NCI-H2171 (cell line): ENCODE data around the gene TENM4.

Experiments used
- DNase-seq: peaks from one replicate; lab custom pipeline; 2025; lab: John Stamatoyannopoulos, UW

TENM4 gene

DNA sequence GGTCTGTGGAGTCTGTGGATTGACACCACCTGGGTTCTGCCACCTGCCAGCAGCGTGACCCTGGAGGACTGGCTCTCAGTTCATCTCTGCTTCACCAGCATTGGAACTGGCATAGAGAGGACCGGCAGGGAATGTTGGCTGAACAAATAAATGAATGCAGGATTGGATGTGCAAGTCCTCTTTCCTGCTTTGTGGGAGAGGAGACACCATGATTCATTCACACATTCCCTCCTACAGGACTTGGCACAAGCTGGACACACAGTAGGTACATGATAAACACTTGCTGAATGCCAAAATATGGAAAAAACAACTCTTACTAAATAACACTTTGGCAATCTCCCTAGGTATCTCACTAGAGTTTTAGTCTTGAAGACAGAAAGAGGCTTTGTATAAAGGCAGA, 749.6 kb downstream of the TENM4 start:
- no peak for DNase-seq

DNA sequence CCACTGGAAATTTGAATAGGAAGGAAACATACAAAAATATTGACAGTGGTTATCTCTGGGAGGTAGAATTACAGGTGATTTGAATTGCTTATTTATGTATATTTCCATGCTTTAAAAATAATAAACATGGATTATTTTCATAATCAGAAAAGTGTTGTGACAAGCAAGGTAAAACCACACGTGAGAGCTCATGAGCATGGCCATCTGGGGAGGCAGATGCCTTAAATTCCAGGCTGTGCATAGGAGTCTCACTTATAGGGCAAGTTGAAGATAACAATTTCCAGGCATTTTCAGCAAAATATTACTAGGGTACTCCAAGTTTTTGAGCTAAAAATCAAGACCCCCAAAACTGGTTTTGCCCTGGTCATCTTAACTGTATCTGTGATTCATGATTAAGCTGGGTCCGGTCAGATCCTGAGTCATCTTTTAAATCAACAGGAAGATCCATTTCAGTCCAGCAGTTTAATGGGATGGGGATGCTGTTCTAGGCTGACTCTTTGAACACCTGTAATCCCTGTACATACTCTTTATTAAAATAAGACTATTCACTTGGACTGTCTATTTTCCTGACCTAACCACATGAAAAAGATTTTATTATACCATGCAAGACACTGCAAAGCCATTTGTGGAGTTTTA, 750.4 kb downstream of the TENM4 start:
- no peak for DNase-seq

DNA sequence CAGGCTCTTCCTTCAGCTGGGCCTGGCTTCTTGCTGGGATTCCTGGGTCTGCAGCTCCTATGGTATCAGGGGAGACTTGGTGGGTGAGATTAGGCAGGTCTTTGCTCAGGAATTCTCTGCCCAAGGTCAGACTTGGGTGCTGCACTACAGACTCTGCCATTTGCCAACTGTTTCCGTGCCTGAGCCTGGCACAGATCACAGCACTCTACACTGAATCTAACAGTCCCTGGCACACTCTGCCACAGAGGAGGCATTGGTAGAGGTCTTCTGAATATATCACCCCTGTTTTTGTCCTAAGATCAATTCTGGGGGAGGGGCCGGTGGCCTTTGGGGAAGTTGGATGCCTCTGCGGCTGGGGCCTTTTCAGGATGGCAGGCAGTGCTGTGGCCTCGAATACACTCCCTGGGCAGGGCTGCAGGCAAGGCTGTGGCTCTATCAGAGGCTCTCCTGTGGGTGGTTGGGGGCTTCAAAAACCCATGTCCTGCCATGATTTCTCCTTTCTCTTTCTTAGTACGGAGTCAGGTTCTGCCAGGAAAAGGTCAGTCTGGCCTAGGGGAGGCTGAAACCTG, 751.2 kb downstream of the TENM4 start:
- DNase-seq, result no peak

DNA sequence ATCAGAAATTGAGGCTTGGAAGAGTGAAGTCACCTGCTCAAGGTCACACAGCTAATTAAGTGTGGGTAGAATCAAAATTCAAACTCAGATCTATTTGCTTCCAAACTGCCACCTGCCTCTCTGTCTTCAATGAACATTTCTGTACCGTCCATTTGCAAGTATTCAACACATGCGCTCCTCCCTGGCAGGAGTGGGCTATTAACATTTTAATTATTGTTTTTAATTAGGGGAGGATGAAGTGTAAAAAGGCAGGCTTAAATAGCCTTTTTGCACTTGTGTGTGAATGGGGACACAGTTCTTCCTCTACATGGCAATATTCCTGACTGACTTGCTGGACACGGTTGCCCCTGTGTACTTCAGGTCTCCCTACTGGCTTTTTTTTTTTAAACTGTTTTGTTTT, 751.7 kb downstream of the TENM4 start:
- DNase-seq, result no peak

DNA sequence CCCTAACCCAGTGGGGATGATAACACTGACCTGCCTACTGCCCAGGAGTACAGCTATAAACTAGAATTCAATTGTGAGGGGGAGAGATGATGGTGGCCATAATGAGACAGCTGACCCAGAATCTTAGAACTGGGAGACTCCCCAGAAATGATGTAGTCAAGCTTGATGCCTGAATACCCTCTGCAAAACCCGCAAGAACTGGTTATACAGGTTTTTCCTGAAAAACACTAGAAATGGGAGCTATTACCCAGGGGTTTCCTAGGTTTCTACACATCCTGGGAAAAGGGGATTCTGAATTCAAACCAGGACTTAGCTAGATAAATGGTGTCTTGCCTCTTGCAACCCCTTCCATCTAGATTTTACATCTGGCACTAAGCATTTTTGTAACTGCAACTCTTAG, 752.4 kb downstream of the TENM4 start:
- DNase-seq, result no peak

DNA sequence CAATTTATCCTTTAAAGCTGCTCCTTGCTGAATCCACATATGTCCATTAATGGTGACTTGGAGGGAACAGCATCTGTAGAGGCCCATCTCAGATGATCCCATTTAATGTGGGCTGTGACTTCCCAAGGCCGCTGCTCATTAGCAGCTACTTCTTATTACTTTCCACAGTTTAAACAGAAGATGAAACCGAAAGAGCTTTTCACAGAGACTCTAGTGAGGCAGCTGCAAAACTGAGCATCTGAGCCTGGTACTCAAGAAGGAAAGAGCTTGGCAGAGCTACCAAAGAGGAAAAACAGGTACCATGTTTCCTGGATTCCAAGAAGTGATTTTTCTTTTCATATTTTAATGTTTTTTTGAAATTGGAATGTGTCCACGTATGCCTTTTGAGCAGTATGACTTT, 755.7 kb downstream of the TENM4 start:
- no peak for DNase-seq

DNA sequence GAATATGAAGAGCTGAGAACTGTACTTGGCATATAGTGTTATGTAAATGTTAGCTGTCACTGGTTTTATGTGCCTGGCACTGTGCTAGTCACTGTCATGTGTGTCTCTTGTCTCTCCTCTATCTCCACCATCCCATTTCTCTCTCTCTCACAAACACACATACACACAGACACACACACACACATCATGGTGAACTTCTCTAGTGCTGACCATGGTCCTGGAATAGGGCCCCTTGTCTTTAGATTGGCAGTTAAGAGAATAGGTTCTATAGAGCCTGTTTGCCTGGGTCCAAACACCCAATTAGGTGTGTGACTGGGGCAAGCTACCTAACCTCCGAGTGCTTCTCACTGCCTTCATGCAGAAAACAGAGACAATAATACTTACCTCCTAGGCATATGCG, 756.5 kb downstream of the TENM4 start:
- DNase-seq, result no peak

DNA sequence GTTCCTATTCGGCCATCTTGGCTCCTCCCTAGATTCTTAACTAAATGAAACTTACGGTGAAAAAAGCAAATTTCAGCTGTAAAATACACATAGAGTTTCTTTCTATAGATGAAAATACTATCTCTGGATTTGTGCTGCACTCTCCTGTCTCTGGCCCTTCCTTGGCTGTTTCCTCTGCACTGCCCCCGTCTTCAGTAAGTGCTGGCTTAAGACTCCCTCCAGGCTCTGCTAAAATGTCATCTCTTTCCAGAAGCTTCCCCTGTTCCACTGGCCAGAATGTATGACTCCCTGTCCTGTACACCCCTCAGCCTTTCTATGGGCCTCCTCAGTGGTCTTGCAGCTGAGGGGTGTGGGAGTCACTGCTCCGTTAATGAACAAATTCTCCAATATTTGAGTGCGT, 757.1 kb downstream of the TENM4 start:
- DNase-seq, result no peak

DNA sequence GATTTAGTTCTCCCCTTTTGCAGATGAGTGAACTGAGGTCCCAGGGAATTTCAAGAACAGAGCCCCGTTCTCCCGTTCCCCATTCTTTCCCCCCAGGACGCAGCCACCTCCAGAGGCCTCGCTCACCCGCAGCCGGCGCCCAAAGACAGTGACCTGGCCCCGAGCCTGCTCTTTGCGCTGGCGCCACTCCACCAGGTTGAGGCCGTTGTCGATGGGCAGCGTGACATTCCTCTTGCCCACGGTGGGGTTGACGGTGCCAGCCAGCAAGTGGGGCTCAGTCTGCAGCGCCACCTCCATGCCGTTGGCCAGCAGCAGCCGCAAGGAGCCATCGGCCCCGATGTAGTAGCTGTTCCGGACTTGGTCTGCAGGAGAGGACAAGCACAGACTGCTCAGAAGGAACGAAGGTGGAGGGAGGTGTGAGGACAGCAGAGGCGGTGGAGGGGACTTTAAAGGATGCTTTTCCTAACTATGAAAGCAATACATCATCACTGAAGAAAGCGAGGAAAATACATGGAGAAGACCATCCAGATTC, 764.7 kb downstream of the TENM4 start:
- no peak for DNase-seq

DNA sequence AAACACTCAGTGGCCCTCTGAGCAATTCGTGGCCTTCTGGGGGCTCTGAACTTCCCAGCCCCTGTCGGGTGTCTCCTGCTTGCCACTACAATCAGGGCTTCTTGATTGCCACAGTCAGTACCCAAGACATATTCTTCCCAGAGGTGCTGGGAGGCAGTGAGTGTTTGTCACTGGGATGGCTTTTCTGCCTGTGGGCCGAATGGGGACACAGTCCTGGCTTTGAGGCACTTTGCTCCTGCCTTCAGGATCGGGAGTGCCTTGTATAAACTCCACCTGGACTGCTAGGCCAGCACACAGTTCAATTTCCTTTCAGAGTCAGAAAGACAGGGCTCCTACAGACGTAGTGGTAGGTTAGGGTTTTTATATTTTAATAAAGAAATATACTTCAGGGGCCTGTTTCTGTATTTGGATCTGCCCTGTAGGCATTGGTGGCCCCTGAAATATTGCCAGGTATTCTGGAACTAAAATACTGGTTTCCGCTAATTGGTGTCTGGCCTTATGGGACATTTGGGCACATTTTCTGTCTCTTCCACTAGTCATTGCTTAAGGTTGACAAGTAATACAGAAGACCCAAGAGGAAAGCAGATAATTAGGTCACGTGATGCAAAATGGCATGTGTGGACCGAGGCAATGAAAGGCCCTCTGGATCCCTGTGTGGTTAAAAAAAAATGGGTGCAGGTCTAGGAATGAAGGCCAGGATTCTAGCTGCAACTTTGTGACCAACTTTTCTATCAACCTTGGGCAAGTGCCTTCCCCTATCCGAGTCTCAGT, 767.8 kb downstream of the TENM4 start:
- no peak for DNase-seq

DNA sequence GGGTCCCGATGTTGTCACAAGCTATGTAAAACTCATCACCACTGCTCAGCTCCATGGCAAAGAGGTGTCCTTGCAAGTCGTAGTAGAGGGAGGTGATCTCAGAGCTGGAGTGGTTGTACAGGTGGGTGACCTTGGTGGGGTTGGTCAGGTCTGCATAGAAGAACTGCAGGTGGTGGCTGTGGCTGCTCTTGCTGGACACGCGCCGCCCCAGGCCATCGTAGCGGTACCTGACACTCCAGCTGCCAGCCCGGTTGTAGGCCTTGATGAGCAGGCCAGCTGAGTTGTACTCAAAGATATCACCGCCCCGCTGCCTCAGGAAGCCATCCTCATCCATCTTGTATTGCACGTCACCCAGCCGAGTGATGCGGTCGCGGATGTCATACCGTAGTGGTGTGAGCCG, 771.6 kb downstream of the TENM4 start:
- DNase-seq, result no peak

DNA sequence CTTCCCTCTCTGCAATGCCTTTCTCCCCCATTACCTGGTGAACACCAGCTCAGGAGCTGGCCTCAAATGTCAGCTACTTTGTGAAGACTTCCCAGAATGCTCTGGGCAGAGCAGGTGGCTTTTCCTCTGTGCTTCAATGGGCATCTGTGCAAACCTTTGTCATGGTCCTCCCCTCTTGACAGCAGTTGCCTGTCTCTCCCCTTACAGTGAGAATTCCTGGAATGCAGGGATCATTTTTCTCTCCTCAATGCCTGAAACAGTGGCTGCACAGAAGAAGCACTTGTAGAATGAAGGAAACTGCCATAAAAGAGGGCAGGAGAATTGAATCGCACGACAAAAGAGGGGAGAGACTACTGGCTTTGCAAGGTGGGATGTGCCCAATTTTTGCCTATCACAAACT, 773.4 kb downstream of the TENM4 start:
- no peak for DNase-seq

DNA sequence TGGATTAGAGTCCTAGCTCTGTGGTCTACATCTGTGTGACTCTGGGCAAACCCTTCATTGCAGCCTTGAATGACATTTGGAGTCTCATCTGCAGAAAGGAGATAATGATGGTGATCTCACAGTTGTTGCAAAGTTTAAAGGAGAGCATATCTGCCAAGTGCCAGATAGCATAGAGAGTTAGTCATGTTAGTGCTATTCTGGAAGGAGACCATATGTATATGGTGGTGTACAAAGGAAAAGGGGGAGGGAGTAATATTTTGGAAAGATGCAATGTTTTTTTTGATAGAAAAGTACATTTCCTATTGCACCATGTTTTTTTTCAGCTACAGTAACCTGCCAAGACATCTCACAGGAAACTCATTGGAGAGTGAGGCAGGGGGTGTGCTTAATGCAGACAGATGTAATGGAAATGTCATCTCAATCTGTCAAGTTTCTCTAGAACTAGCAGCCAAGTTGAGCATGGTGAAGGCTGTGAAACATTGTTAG, 774.1 kb downstream of the TENM4 start:
- no peak for DNase-seq

DNA sequence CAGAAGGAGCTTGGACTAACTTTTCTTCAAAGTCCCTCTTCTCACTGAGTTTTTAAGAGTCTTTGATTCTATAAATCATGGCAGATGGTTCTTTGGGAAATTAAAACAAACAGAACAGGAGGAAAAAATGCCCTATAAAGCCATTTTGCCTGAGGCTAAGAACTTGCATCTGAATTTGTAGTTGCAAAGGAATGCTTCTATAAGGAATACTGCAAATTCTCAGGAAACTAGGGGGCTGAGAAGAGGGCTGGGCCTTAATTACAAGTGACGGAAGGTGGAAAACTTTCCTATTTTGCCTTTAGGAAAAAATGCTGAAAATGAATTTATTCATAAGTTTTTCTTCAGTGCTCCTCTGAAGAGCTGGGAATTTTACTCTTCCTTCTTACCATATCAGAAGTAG, 776.2 kb downstream of the TENM4 start:
- no peak for DNase-seq

DNA sequence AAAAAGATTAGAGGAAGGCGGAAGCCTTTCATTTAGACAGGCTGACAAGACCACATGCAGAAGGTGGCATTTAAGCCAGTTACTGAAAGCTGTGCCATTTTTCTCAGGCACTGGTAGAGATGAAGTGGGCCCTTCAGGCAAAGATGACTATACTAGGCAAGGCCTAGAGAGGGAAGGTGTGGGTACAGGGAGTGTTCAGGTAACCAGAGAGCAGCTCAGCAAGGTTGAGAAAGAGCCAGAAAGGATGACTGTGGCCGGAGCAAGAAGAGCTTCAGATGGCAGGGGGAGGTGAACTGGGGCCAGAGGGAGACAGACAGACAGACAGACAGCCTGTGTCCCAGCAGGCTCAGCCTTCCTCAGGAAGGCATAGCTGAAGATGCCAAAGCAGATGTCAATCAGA, 778.0 kb downstream of the TENM4 start:
- no peak for DNase-seq

DNA sequence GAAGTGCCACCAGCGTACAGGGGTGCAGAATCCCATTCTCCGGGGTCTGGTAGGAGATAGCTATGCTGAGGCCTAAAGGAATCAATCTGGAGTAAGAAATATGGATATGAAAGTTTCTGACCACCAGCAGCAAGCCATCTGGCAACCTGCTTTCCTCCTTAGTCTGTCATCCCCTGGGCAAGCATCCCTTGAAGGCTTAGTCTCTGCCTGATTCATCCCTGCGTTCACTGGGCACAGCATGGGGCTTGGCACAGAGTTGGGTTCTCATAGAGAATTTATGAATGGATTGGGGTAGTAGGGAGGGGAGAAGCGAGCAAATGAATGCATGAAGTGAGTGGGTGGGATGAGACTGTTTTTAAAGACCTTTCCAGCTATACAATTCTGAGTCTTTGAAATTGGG, 780.4 kb downstream of the TENM4 start:
- DNase-seq, result no peak

DNA sequence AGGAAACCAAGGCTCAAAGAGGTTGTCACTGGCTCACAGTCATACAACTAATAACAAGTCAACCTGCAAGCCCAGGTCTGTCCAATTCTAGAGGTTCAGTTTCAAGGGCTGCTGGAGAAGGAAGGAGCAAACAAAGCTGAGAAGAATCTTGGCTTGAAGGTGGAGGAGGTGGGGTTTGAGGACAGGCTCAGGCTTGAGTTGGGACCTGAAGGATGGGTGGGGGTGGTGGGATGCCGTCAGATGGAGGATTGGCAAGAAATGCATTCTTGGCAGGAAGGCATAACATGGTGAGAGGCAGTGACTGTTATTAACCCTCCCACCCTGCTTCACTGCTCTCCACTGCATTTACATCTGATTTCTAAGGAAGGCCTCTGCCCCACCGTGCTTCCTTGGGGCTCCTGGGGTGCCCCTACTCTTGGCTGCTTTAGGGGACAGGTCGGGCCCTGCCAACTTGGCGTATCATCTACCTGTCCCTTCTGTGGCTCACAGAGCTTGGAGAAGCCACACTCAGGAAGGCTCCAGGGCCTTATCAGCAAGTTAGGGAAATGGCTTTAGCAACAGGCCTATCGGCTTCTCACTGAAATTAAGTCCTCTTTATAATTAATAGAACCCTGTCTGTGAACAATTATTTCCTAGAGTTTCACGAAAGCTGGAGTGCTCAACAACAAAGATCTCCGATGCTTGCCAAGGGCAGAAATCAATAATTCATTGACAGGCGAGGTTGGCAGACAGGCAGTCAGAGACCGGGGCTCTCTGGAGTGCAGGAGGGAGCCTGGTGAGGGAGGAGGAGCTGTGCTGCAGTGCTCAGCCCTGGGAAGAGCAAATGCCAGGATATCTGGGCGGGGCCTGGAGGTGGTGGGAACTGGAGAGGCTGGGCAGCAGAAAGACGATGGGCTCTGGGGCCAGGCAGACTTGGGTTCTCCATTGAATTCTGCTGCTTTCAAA, 781.2 kb downstream of the TENM4 start:
- no peak for DNase-seq

DNA sequence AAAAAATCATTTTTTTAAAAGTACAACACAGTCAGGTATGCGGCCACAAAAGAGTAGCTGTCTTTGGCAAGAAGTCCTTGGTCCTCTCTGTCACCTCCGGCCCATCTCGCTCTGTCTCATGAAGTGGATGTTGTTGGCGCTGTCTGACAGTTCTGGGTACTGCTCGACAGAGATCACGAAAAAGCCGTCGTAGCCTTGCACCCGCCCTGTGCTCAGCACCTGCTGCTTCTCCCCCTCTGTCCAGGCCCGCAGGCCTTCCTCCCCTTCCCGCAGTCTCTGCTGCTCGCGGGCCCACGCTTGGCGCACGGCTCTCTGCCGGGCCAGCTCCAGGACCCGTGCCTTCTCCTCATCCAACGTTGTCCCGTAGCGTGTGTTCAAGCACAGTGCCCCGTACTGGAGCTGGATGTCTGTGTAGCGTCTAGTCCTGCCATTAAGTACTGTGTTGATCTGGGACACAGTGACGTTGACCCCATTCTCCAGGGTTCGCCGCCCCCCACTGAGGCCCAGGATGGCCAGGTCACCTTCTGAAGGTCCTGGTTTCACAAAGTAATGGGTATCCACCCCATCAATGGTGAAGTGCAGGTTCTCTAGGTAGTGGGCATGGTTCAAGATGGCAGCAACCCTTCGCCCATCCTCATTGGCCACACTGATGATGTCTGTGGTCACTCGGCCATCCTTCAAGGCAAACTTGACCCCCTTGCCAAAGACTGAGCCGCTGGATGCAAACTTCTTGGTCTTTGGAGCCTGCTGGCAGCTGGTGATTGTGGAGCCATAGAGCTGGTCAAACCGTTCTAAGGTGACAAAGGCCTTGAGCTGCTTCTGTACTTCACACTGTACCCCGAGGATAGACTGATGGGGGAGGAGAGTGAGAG, 782.6 kb downstream of the TENM4 start:
- no peak for DNase-seq

DNA sequence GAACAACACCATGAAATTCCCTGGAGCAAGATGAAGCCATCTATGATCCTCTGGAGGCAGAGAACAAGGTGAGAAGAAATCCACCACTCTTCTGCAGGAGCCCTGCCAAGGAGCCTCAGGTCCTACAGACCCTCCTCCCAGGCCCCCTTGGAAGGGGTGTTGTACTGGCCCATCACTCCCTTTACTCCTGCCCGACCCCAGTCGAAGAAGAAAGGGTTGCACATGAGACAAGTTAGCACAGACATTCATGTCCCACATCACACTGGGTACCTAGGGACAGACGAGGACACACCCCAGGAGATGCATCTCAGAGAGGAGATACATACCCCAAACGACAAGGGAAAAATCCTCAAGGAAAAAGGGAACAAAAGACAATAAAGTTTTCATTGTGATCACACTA, 783.4 kb downstream of the TENM4 start:
- DNase-seq, result no peak

DNA sequence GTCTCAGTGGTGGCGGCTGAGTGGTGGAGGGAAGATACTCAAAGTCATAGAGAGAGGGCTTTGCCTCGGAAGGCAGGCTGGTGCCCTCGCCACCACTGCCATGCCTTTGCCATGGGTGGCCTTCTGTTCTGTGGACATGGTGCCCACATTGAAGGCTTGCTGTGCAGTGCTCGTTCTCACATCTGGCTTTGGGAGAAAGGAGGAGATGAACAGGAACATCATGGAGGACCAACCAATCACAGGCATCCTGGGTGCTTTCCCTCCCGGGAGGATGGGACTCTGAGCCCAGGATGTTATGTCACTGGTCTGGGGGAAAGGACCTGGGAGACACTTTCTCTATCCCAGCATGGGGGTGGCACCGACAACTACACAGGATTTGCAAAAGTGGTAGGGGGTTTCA, 783.8 kb downstream of the TENM4 start:
- no peak for DNase-seq

DNA sequence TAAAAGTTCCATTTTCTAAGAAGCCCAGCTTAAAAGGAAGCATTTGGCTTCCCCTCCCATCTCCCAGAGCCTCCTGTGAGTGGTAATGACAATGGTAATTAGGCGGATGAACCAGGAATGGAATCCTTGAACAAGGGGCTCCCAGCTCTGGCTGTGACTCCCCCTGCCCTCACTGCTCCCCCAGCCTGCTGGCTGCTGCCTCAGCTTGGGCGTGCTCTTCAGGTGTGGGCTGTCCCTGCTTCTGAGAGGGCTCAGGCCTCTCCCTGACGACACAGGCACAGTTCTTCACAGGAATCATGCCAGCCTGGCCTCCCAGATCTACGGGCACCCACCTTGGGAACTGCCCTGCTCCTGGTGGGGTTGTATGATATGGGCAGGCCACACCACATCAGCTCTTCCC, 784.5 kb downstream of the TENM4 start:
- DNase-seq, result no peak
